Measurements from ENCODE around the gene ZNF585A.
"Not testable (repeated sequence)": the region's sequence is repeated elsewhere in the genome, so short reads cannot be mapped to it uniquely, and the experiment has no call there.

ZNF585A gene

GRCh38 chr19:37136111-37136510 lies 36.4 kb downstream of the ZNF585A start:
- TF ChIP-seq JUND (IDR thresholded peaks at IDR 0.05; ENCODE audit: low read depth) = no peak
- no peak for DNase-seq (ENCODE audit: low read depth in 1 of 2, low spot score in 1 of 2)
- in situ Hi-C loops (cut with HindIII; ENCODE audit: low pct_unique_long_range_greater_than_20kb, low sequenced_read_pairs) = no loop called here

GRCh38 chr19:37128821-37129177 lies 43.7 kb downstream of the ZNF585A start:
- no peak for DNase-seq (ENCODE audit: low read depth in 1 of 2, low spot score in 1 of 2)
- in situ Hi-C loops (cut with HindIII; ENCODE audit: low pct_unique_long_range_greater_than_20kb, low sequenced_read_pairs) = no loop called here
- no peak for TF ChIP-seq JUND (IDR thresholded peaks at IDR 0.05; ENCODE audit: low read depth)

- TF ChIP-seq JUND (IDR thresholded peaks at IDR 0.05; ENCODE audit: low read depth) = no peak
- DNase-seq (ENCODE audit: low read depth in 1 of 2, low spot score in 1 of 2) = no peak
- in situ Hi-C loops (cut with HindIII; ENCODE audit: low pct_unique_long_range_greater_than_20kb, low sequenced_read_pairs) = no loop called here
These were observed 44.3 kb downstream of the ZNF585A start for GRCh38 chr19:37127999-37128820.

GRCh38 chr19:37122093-37122492 lies 50.4 kb downstream of the ZNF585A start:
- in situ Hi-C loops (cut with HindIII; ENCODE audit: low pct_unique_long_range_greater_than_20kb, low sequenced_read_pairs); DNase-seq (ENCODE audit: low read depth in 1 of 2, low spot score in 1 of 2): not testable (repeated sequence)

- in situ Hi-C loops (cut with HindIII; ENCODE audit: low pct_unique_long_range_greater_than_20kb, low sequenced_read_pairs) = no loop called here
- no peak for TF ChIP-seq JUND (IDR thresholded peaks at IDR 0.05; ENCODE audit: low read depth)
- DNase-seq (ENCODE audit: low read depth in 1 of 2, low spot score in 1 of 2) = no peak
These were observed 58.5 kb downstream of the ZNF585A start for GRCh38 chr19:37114001-37114400.

- in situ Hi-C loops (cut with HindIII; ENCODE audit: low pct_unique_long_range_greater_than_20kb, low sequenced_read_pairs) = not testable (repeated sequence)
- DNase-seq (ENCODE audit: low read depth in 1 of 2, low spot score in 1 of 2) = peak in 1 of 2 experiments; percentile 45
These were observed 60.7 kb downstream of the ZNF585A start for GRCh38 chr19:37111753-37112152.

GRCh38 chr19:37104135-37104534 lies 68.4 kb downstream of the ZNF585A start:
- DNase-seq (ENCODE audit: low read depth in 1 of 2, low spot score in 1 of 2); in situ Hi-C loops (cut with HindIII; ENCODE audit: low pct_unique_long_range_greater_than_20kb, low sequenced_read_pairs): not testable (repeated sequence)

GRCh38 chr19:37098570-37098969 lies 73.9 kb downstream of the ZNF585A start:
- TF ChIP-seq JUND (IDR thresholded peaks at IDR 0.05; ENCODE audit: low read depth) = no peak
- DNase-seq (ENCODE audit: low read depth in 1 of 2, low spot score in 1 of 2) = no peak
- in situ Hi-C loops (cut with HindIII; ENCODE audit: low pct_unique_long_range_greater_than_20kb, low sequenced_read_pairs) = no loop called here

- DNase-seq (ENCODE audit: low read depth in 1 of 2, low spot score in 1 of 2) = no peak
- TF ChIP-seq JUND (IDR thresholded peaks at IDR 0.05; ENCODE audit: low read depth) = no peak
- in situ Hi-C loops (cut with HindIII; ENCODE audit: low pct_unique_long_range_greater_than_20kb, low sequenced_read_pairs) = no loop called here
These were observed 76.6 kb downstream of the ZNF585A start for GRCh38 chr19:37095859-37096258.
